Measurements from ENCODE around the gene UGT8. TPM values are rescaled to one million over a fixed set of nuclear protein-coding genes. Genes with fewer than 3 reads are reported as not detected.
A peak's percentile ranks its signal among the peaks of the same experiment; 100 is the strongest.

The UGT8 gene
- polyA plus RNA-seq, 3 donors from 2014 or later, result not detected

GRCh38 chr4:114684462-114684861 lies 85.9 kb downstream of the UGT8 start:
- H3K4me1 Mint-ChIP-seq, result no peaks in the 10 kb centered on the region
- H3K27me3 Mint-ChIP-seq (ENCODE audit: low read depth in 3 of 3), result peaks cover 3 to 5% (median 4%) of the 10 kb centered on the region in 3 donors
- H3K9me3 Mint-ChIP-seq, result peaks cover 0 to 3% (median 0%) of the 10 kb centered on the region in 6 donors
- no peaks in the 10 kb centered on the region for H3K36me3 Mint-ChIP-seq
- no peak for DNase-seq
- H3K4me3 Mint-ChIP-seq, result no peak overlapping the region
- no peak overlapping the region for H3K27ac Mint-ChIP-seq

- H3K9me3 Mint-ChIP-seq, result peaks cover 0 to 2% (median 0%) of the 10 kb centered on the region in 6 donors
- peaks cover 2 to 5% (median 3%) of the 10 kb centered on the region in 3 donors for H3K27me3 Mint-ChIP-seq (ENCODE audit: low read depth in 3 of 3)
- no peak overlapping the region for H3K4me3 Mint-ChIP-seq
- no peaks in the 10 kb centered on the region for H3K36me3 Mint-ChIP-seq
- no peaks in the 10 kb centered on the region for H3K4me1 Mint-ChIP-seq
- no peak overlapping the region for H3K27ac Mint-ChIP-seq
- DNase-seq, result no peak
Observed at GRCh38 chr4:114688059-114688458, 89.5 kb downstream of the UGT8 start.

GRCh38 chr4:114690571-114690970 lies 92.0 kb downstream of the UGT8 start:
- Mint-ChIP-seq H3K36me3 (no peaks in the 10 kb centered on the region), H3K27ac (no peak overlapping the region), H3K9me3 (peaks cover 0 to 2% (median 0%) of the 10 kb centered on the region in 6 donors), H3K27me3 (ENCODE audit: low read depth in 3 of 3) (peaks cover 0 to 5% (median 3%) of the 10 kb centered on the region in 3 donors), H3K4me3 (no peak overlapping the region), H3K4me1 (no peaks in the 10 kb centered on the region)
- DNase-seq, result no peak

- Mint-ChIP-seq H3K4me3 (no peak overlapping the region), H3K27me3 (ENCODE audit: low read depth in 3 of 3) (peaks cover 0 to 5% (median 1%) of the 10 kb centered on the region in 3 donors), H3K36me3 (no peaks in the 10 kb centered on the region), H3K4me1 (no peaks in the 10 kb centered on the region), H3K9me3 (peaks cover 0 to 2% (median 0%) of the 10 kb centered on the region in 6 donors), H3K27ac (no peak overlapping the region)
- no peak for DNase-seq
Observed at GRCh38 chr4:114691865-114692264, 93.3 kb downstream of the UGT8 start.

GRCh38 chr4:114692958-114693357 lies 94.4 kb downstream of the UGT8 start:
- no peak overlapping the region for H3K4me3 Mint-ChIP-seq
- H3K27ac Mint-ChIP-seq, result no peak overlapping the region
- peaks cover 0 to 2% (median 0%) of the 10 kb centered on the region in 3 donors for H3K27me3 Mint-ChIP-seq (ENCODE audit: low read depth in 3 of 3)
- no peaks in the 10 kb centered on the region for H3K36me3 Mint-ChIP-seq
- no peak for DNase-seq
- H3K4me1 Mint-ChIP-seq, result no peaks in the 10 kb centered on the region
- H3K9me3 Mint-ChIP-seq, result peaks cover 0 to 2% (median 0%) of the 10 kb centered on the region in 6 donors

- no peak overlapping the region for H3K27ac Mint-ChIP-seq
- H3K36me3 Mint-ChIP-seq, result no peaks in the 10 kb centered on the region
Observed at GRCh38 chr4:114694770-114695169, 96.2 kb downstream of the UGT8 start.

GRCh38 chr4:114698231-114698630 lies 99.6 kb downstream of the UGT8 start:
- Mint-ChIP-seq H3K27ac (no peak overlapping the region), H3K4me1 (no peaks in the 10 kb centered on the region), H3K27me3 (ENCODE audit: low read depth in 3 of 3) (peaks cover 0 to 1% (median 0%) of the 10 kb centered on the region in 3 donors), H3K4me3 (no peak overlapping the region), H3K36me3 (no peaks in the 10 kb centered on the region), H3K9me3 (no peaks in the 10 kb centered on the region)
- DNase-seq, result no peak

More at GRCh38 chr4:114694770-114695169, 96.2 kb downstream of the UGT8 start:
- DNase-seq, result peak; percentile 2 to 9 (median 3)
- H3K9me3 Mint-ChIP-seq, result peaks cover 0 to 2% (median 0%) of the 10 kb centered on the region in 6 donors
- no peak overlapping the region for H3K4me3 Mint-ChIP-seq
- H3K4me1 Mint-ChIP-seq, result no peaks in the 10 kb centered on the region
- no peaks in the 10 kb centered on the region for H3K27me3 Mint-ChIP-seq (ENCODE audit: low read depth in 3 of 3)

GRCh38 chr4:114701491-114701890 lies 102.9 kb downstream of the UGT8 start:
- no peak overlapping the region for H3K4me3 Mint-ChIP-seq
- H3K9me3 Mint-ChIP-seq, result no peaks in the 10 kb centered on the region

GRCh38 chr4:114717432-114717831 lies 118.8 kb downstream of the UGT8 start:
- Mint-ChIP-seq H3K4me1 (no peaks in the 10 kb centered on the region), H3K36me3 (no peaks in the 10 kb centered on the region), H3K9me3 (peaks cover 0 to 3% (median 2%) of the 10 kb centered on the region in 6 donors), H3K4me3 (no peak overlapping the region), H3K27me3 (ENCODE audit: low read depth in 3 of 3) (peaks cover 0 to 1% (median 0%) of the 10 kb centered on the region in 3 donors), H3K27ac (no peak overlapping the region)
- no peak for DNase-seq

More at GRCh38 chr4:114701491-114701890, 102.9 kb downstream of the UGT8 start:
- Mint-ChIP-seq H3K36me3 (no peaks in the 10 kb centered on the region), H3K27me3 (ENCODE audit: low read depth in 3 of 3) (peaks cover 0 to 3% (median 0%) of the 10 kb centered on the region in 3 donors), H3K27ac (no peak overlapping the region), H3K4me1 (no peaks in the 10 kb centered on the region)
- no peak for DNase-seq

GRCh38 chr4:114725066-114725465 lies 126.5 kb downstream of the UGT8 start:
- H3K4me3 Mint-ChIP-seq, result no peak overlapping the region
- H3K9me3 Mint-ChIP-seq, result peaks cover 0 to 8% (median 4%) of the 10 kb centered on the region in 6 donors
- no peaks in the 10 kb centered on the region for H3K4me1 Mint-ChIP-seq
- DNase-seq, result no peak
- peaks cover 0 to 3% (median 0%) of the 10 kb centered on the region in 3 donors for H3K27me3 Mint-ChIP-seq (ENCODE audit: low read depth in 3 of 3)
- H3K27ac Mint-ChIP-seq, result no peak overlapping the region
- no peaks in the 10 kb centered on the region for H3K36me3 Mint-ChIP-seq

GRCh38 chr4:114727461-114727860 lies 128.9 kb downstream of the UGT8 start:
- Mint-ChIP-seq H3K4me3 (no peak overlapping the region), H3K9me3 (peaks cover 0 to 7% (median 2%) of the 10 kb centered on the region in 6 donors), H3K27ac (no peak overlapping the region), H3K27me3 (ENCODE audit: low read depth in 3 of 3) (peaks cover 0 to 3% (median 0%) of the 10 kb centered on the region in 3 donors), H3K36me3 (no peaks in the 10 kb centered on the region), H3K4me1 (no peaks in the 10 kb centered on the region)
- DNase-seq, result no peak
